Measurements from ENCODE around the gene TMCO4. TPM values are rescaled to one million over a fixed set of nuclear protein-coding genes. Genes with fewer than 3 reads are reported as not detected.

Gene TMCO4
- total and polyA plus RNA-seq, 2 of the 8 experiments (the other 6 are each of a cell fraction or from before 2014, with no cell fraction given): 3.0 to 3.1 TPM

- Histone ChIP-seq H2BK12ac (ENCODE audit: low read depth, low read length) (no peak overlapping the region), H2BK5ac (ENCODE audit: low read depth, low read length) (no peak overlapping the region), H3K4me1 (replicated peaks in 1 of 4; ENCODE audit: control insufficient read depth in 3 of 4, insufficient read depth in 4 of 4, low read length in 3 of 4) (peaks cover 0 to 3% (median 2%) of the 10 kb centered on the region in 4 experiments; a peak in 3 of 7 replicates), H3K9ac (replicated peaks in 1 of 4; ENCODE audit: extremely low read depth in 1 of 4, low read depth in 3 of 4, low read length in 3 of 4) (no peak overlapping the region), H3K79me1 (ENCODE audit: low read depth, low read length) (no peaks in the 10 kb centered on the region), H3K18ac (ENCODE audit: extremely low read depth, low read length) (no peak overlapping the region), H3K4me3 (ENCODE audit: extremely low read depth in 1 of 4, insufficient read depth in 2 of 4, low read depth in 3 of 4, low read length in 4 of 4) (no peak overlapping the region), H3K56ac (replicated peaks; ENCODE audit: insufficient read length, low read depth, low read length) (no peak overlapping the region), H3K23ac (ENCODE audit: insufficient read length) (no peak overlapping the region), H4K8ac (ENCODE audit: extremely low read depth, insufficient read depth, low read length) (no peak overlapping the region), H3K14ac (ENCODE audit: insufficient read length) (no peak overlapping the region), H3K4me2 (ENCODE audit: insufficient read depth in 1 of 2, low read depth in 2 of 2, low read length in 2 of 2) (no peak overlapping the region), H3K79me2 (ENCODE audit: control insufficient read depth in 1 of 2, insufficient read depth in 2 of 2, low read length in 2 of 2) (no peaks in the 10 kb centered on the region), H3K23me2 (ENCODE audit: low read depth, low read length) (peaks cover 5% of the 10 kb centered on the region; the same call in 1 of the 2 replicates), H2AFZ (ENCODE audit: low read length) (no peak overlapping the region), H2BK15ac (ENCODE audit: low read length) (no peak overlapping the region), H2AK5ac (ENCODE audit: low read depth, low read length) (no peak overlapping the region), H3K4ac (replicated peaks; ENCODE audit: insufficient read length, low read depth, low read length) (no peak overlapping the region), H2BK20ac (ENCODE audit: low read length) (no peak overlapping the region), H3K9me3 (ENCODE audit: insufficient read depth in 2 of 2, low read depth in 1 of 2, low read length in 1 of 2) (no peaks in the 10 kb centered on the region), H3K27me3 (replicated peaks in 1 of 4; ENCODE audit: control insufficient read depth in 3 of 4, extremely low read depth in 1 of 4, insufficient read depth in 3 of 4, low read length in 3 of 4) (peaks cover 0 to 18% (median 15%) of the 10 kb centered on the region in 4 experiments; a peak in 6 of 7 replicates), H3K27ac (ENCODE audit: low read depth, low read length) (no peak overlapping the region), H4K5ac (ENCODE audit: insufficient read length, low read depth, low read length) (no peak overlapping the region), H2BK120ac (replicated peaks; ENCODE audit: low read depth, low read length) (no peak overlapping the region), H4K20me1 (replicated peaks in 1 of 2; ENCODE audit: control insufficient read depth in 1 of 2, insufficient read depth in 2 of 2, low read length in 2 of 2) (no peaks in the 10 kb centered on the region), H4K91ac (replicated peaks; ENCODE audit: insufficient read length, low read length) (no peak overlapping the region), H3K36me3 (ENCODE audit: control insufficient read depth in 2 of 4, insufficient read depth in 4 of 4, low read length in 3 of 4) (no peaks in the 10 kb centered on the region)
- CTCF ChIA-PET (ENCODE audit: partially characterized antibody): interaction anchor here (0.6 to 2.2 kb wide), 5 partner anchors 19 to 113 kb away, joined by 3 to 6 read pairs (median 3); partner anchors contain the start of gene OTUD3
- DNase-seq (ENCODE audit: low read depth in 1 of 2, low spot score in 2 of 2) (no peak), FAIRE-seq (no peak)
- POLR2A ChIA-PET (ENCODE audit: partially characterized antibody): interaction anchor here (0.5 kb wide), 1 partner anchor 10 kb away, joined by 3 read pairs; the partner anchor contains the start of gene RNF186
- TF ChIP-seq TAF1 (IDR thresholded peaks at IDR 0.05; ENCODE audit: low read depth, low read length) (no peak), CTBP2 (IDR thresholded peaks at IDR 0.05; ENCODE audit: borderline replicate concordance, insufficient read depth, insufficient read length, low read length) (no peak), TEAD4 (IDR thresholded peaks at IDR 0.05; ENCODE audit: low read depth, low read length) (no peak), BRCA1 (IDR thresholded peaks at IDR 0.05; ENCODE audit: low read depth, low read length) (no peak), NRF1 (IDR thresholded peaks at IDR 0.05; ENCODE audit: low read depth, low read length) (no peak), CEBPB (IDR thresholded peaks at IDR 0.05; ENCODE audit: low read depth, low read length) (no peak), SRF (IDR thresholded peaks at IDR 0.05; ENCODE audit: low read depth, low read length) (no peak), TBP (IDR thresholded peaks at IDR 0.05; ENCODE audit: low read depth, low read length) (no peak), MAFK (IDR thresholded peaks at IDR 0.05; ENCODE audit: low read depth, low read length) (no peak), NANOG (IDR thresholded peaks at IDR 0.05; ENCODE audit: insufficient read depth, low read depth, low read length, poor library complexity, severe bottlenecking) (no peak), RAD21 (IDR thresholded peaks at IDR 0.05 in 1 of 2, conservative IDR thresholded peaks at IDR 0.05 in 1 of 2; ENCODE audit: low read depth in 2 of 2, low read length in 2 of 2) (no peak), ZNF274 (IDR thresholded peaks at IDR 0.05; ENCODE audit: borderline replicate concordance, extremely low read depth, low read length) (no peak)
- 93% methylated on average over 6 of the region's 6 CpGs; no CpG with 5 or more reads in 1 of the 2 experiments for WGBS, 2 experiments (ENCODE audit: extremely low coverage in 1 of 2, insufficient coverage in 1 of 2, insufficient read length in 1 of 2, insufficient replicate concordance in 2 of 2, low coverage in 1 of 2, low lambda C conversion rate in 2 of 2, missing lambda C conversion rate in 1 of 2)
These were observed 5.1 kb upstream of the TMCO4 start for GRCh38 chr1:19804831-19805251.

Data from H1 (cell line).